HG03442 (cell line): Measurements from ENCODE around the gene PSMD1.
"Not testable (repeated sequence)": the region's sequence is repeated elsewhere in the genome, so short reads cannot be mapped to it uniquely, and the experiment has no call there.

ENCODE experiments used
- ATAC-seq: cut with Tn5 transposase; IDR thresholded peaks from one replicate; pipeline ENCODE4 v1.9.1; 2021; ENCODE audit warnings: mild to moderate bottlenecking, moderate library complexity; ENCODE audit not compliant: unreplicated experiment

The PSMD1 gene

GRCh38 chr2:231056453-231057416 is at the start of gene PSMD1:
PSMD1 (plus strand) TSS chr2:231056867; CDS start chr2:231057026, 159 bp downstream.
- peak; percentile 72 for ATAC-seq

GRCh38 chr2:231007286-231008098 is 49.2 kb upstream of the PSMD1 start:
- no peak for ATAC-seq

- ATAC-seq = no peak
These were observed 48.5 kb upstream of the PSMD1 start for GRCh38 chr2:231008131-231008530.

- ATAC-seq = no peak
These were observed 47.3 kb upstream of the PSMD1 start for GRCh38 chr2:231009236-231009919.

- no peak for ATAC-seq
These were observed 46.4 kb upstream of the PSMD1 start for GRCh38 chr2:231010201-231010730.

- ATAC-seq = no peak
These were observed 45.1 kb upstream of the PSMD1 start for GRCh38 chr2:231011526-231011925.

GRCh38 chr2:231012463-231012862 is 44.2 kb upstream of the PSMD1 start:
- ATAC-seq = no peak

- ATAC-seq = no peak
These were observed 42.8 kb upstream of the PSMD1 start for GRCh38 chr2:231013820-231014219.

GRCh38 chr2:231015478-231015877 is 41.2 kb upstream of the PSMD1 start:
- ATAC-seq = no peak

GRCh38 chr2:231015926-231016325 is 40.7 kb upstream of the PSMD1 start:
- ATAC-seq = no peak

GRCh38 chr2:231016566-231017230 is 40.0 kb upstream of the PSMD1 start:
- no peak for ATAC-seq

- ATAC-seq = no peak
These were observed 39.5 kb upstream of the PSMD1 start for GRCh38 chr2:231017231-231017598.

- no peak for ATAC-seq
These were observed 38.5 kb upstream of the PSMD1 start for GRCh38 chr2:231018184-231018583.

- ATAC-seq = not testable (repeated sequence)
These were observed 31.6 kb upstream of the PSMD1 start for GRCh38 chr2:231025059-231025458.

- ATAC-seq = no peak
These were observed 27.8 kb upstream of the PSMD1 start for GRCh38 chr2:231028889-231029288.

- no peak for ATAC-seq
These were observed 27.1 kb upstream of the PSMD1 start for GRCh38 chr2:231029563-231029962.

GRCh38 chr2:231030725-231031124 is 25.9 kb upstream of the PSMD1 start:
- ATAC-seq = no peak

GRCh38 chr2:231032575-231033140 is 24.0 kb upstream of the PSMD1 start:
- no peak for ATAC-seq

- no peak for ATAC-seq
These were observed 23.2 kb upstream of the PSMD1 start for GRCh38 chr2:231033147-231034132.
